A549 (cell line): Measurements from ENCODE around the gene ACBD6. TPM values are rescaled to one million over a fixed set of nuclear protein-coding genes. Genes with fewer than 3 reads are reported as not detected.
A peak's percentile ranks its signal among the peaks of the same experiment; 100 is the strongest.

Experiments
- ATAC-seq, 2 experiments: fragments of 200-7000 bp in 1 of 2; fragments of >200 bp in 1 of 2; cut with Nextera tagmentation in 1 of 2; cut with Tn5 transposase in 1 of 2; 3 replicates each; pipeline versions ENCODE4 v1.8.0 to v1.9.1; 2018 to 2020; ENCODE audit warnings: mild to moderate bottlenecking in 1 of 2, moderate library complexity in 1 of 2
- CTCF ChIA-PET: fragments of 300-600 bp; sonication (Branson Sonifier 250); formaldehyde crosslinking; extraction: SDS; loops from one replicate; lab custom pipeline; 2021; ENCODE audit warnings: antibody characterized with exemption, inconsistent platforms; lab: Yijun Ruan, JAX
- POLR2A ChIA-PET: fragments of 350-600 bp; formaldehyde crosslinking; extraction: SDS; loops from one replicate; lab custom pipeline; 2021; ENCODE audit warnings: antibody characterized with exemption, inconsistent platforms; lab: Yijun Ruan, JAX
- DNase-seq, 2 experiments: peaks; one replicate each; pipeline versions ENCODE4 v3.0.0 to v3.0.0-alpha.2; 2011 to 2016; ENCODE audit warnings: low read depth in 1 of 2, low spot score in 1 of 2
- FAIRE-seq: peaks from 2 replicates; lab custom pipeline; 2011; peaks lifted over from hg19 to GRCh38; lab: Jason Lieb, UNC
- H3K27ac ChIP-seq, 2 experiments: fragments of >200 bp; sonication (Bioruptor Twin); formaldehyde crosslinking; 3 replicates each; pipeline ENCODE4 v1.5.1; 2016 to 2017
- H3K4me1 ChIP-seq: fragments of >200 bp; sonication (Bioruptor Twin); formaldehyde crosslinking; 3 replicates; pipeline ENCODE4 v1.6.1; 2016
- H3K4me2 ChIP-seq: fragments of >200 bp; sonication (Bioruptor Twin); formaldehyde crosslinking; 3 replicates; pipeline ENCODE4 v1.6.1; 2016
- H3K4me3 ChIP-seq: fragments of >200 bp; sonication (Bioruptor Twin); formaldehyde crosslinking; 3 replicates; pipeline ENCODE4 v1.5.1; 2016
- H3K9me3 ChIP-seq: fragments of >200 bp; sonication (Bioruptor Twin); formaldehyde crosslinking; 3 replicates; pipeline ENCODE4 v1.6.1; 2016
- BHLHE40 ChIP-seq: IDR thresholded peaks from 2 replicates; pipeline ENCODE4 v1.6.1; 2012; ENCODE audit warnings: low read depth, low read length, inconsistent platforms
- CBX8 ChIP-seq: fragments of 200-600 bp; sonication (generic); IDR thresholded peaks from 2 replicates; pipeline ENCODE4 v1.6.1; 2016
- CEBPB ChIP-seq, 2 experiments: fragments of >200 bp in 1 of 2; sonication (Bioruptor Twin) in 1 of 2; formaldehyde crosslinking in 1 of 2; IDR thresholded peaks; 2 replicates each; pipeline ENCODE4 v1.6.1; 2012 to 2016
- EHF ChIP-seq: fragments of 250-450 bp; sonication (Bioruptor Pico); IDR thresholded peaks from 2 replicates; pipeline ENCODE4 v1.5.0; 2020; ENCODE audit warnings: mild to moderate bottlenecking
- EHMT2 ChIP-seq: fragments of 200-600 bp; sonication (generic); IDR thresholded peaks from 2 replicates; pipeline ENCODE4 v1.6.1; 2016; ENCODE audit warnings: antibody characterized with exemption, low read depth, mild to moderate bottlenecking, moderate library complexity
- ESRRA ChIP-seq: fragments of 150-350 bp; IDR thresholded peaks from 2 replicates; pipeline ENCODE4 v1.6.1; 2014; ENCODE audit warnings: mild to moderate bottlenecking, low read length, borderline replicate concordance
- FOXS1 ChIP-seq: fragments of 250-450 bp; sonication (Bioruptor Pico); IDR thresholded peaks from 2 replicates; pipeline ENCODE4 v1.5.0; 2020; ENCODE audit warnings: mild to moderate bottlenecking, moderate library complexity
- HDAC2 ChIP-seq: fragments of 200-600 bp; sonication (generic); IDR thresholded peaks from 2 replicates; pipeline ENCODE4 v1.6.1; 2016
- HEYL ChIP-seq: fragments of 250-450 bp; sonication (Bioruptor Pico); IDR thresholded peaks from 2 replicates; pipeline ENCODE4 v1.8.0; 2021; ENCODE audit warnings: mild to moderate bottlenecking, moderate library complexity
- JUN ChIP-seq, 2 experiments: fragments of >200 bp; sonication (Bioruptor Twin); formaldehyde crosslinking; IDR thresholded peaks; 2 replicates in 1 of 2; 3 replicates in 1 of 2; pipeline ENCODE4 v1.6.1; 2016 to 2017
- MAX ChIP-seq: IDR thresholded peaks from 2 replicates; pipeline ENCODE4 v1.6.1; 2012
- MYC ChIP-seq: IDR thresholded peaks from 2 replicates; pipeline ENCODE4 v1.6.1; 2012; ENCODE audit warnings: mild to moderate bottlenecking, inconsistent platforms, low read length, improper control_type of control experiment, borderline replicate concordance
- NFE2L2 ChIP-seq: fragments of 150-350 bp; conservative IDR thresholded peaks from 2 replicates; pipeline ENCODE4 v1.6.1; 2014; ENCODE audit warnings: low read length
- POLR2A ChIP-seq: IDR thresholded peaks from 2 replicates; pipeline ENCODE4 v1.6.1; 2012; ENCODE audit warnings: mild to moderate bottlenecking, low read length
- RAD21 ChIP-seq, 2 experiments: fragments of >200 bp in 1 of 2; sonication (Bioruptor Twin) in 1 of 2; formaldehyde crosslinking in 1 of 2; IDR thresholded peaks in 1 of 2; conservative IDR thresholded peaks in 1 of 2; 2 replicates in 1 of 2; 3 replicates in 1 of 2; pipeline ENCODE4 v1.6.1; 2012 to 2018; ENCODE audit warnings: inconsistent platforms in 1 of 2
- RARB ChIP-seq: fragments of 250-450 bp; sonication (Bioruptor Pico); IDR thresholded peaks from 2 replicates; pipeline ENCODE4 v1.8.0; 2021; ENCODE audit warnings: mild to moderate bottlenecking, moderate library complexity
- RCOR1 ChIP-seq: fragments of 150-350 bp; IDR thresholded peaks from 2 replicates; pipeline ENCODE4 v1.6.1; 2014; ENCODE audit warnings: antibody characterized with exemption, low read length, low read depth
- RNF2 ChIP-seq: fragments of 200-600 bp; sonication (generic); IDR thresholded peaks from 2 replicates; pipeline ENCODE4 v1.6.1; 2016; ENCODE audit warnings: low read depth, mild to moderate bottlenecking, antibody characterized with exemption, moderate library complexity, borderline replicate concordance
- SREBF2 ChIP-seq: fragments of 450-650 bp; IDR thresholded peaks from 2 replicates; pipeline ENCODE4 v1.6.1; 2014; ENCODE audit warnings: mild to moderate bottlenecking, moderate library complexity
- USF2 ChIP-seq: fragments of 450-650 bp; IDR thresholded peaks from 2 replicates; pipeline ENCODE4 v1.6.1; 2014; ENCODE audit warnings: antibody characterized with exemption
- ZSCAN20 ChIP-seq: fragments of 250-450 bp; sonication (Bioruptor Pico); IDR thresholded peaks from 2 replicates; pipeline ENCODE4 v1.8.0; 2022; ENCODE audit warnings: mild to moderate bottlenecking, moderate library complexity
- WGBS: methylation state at CpG from one replicate; pipeline ENCODE4 v1.1.6; 2017; ENCODE audit errors: missing lambda C conversion rate; 5-methylcytosine and 5-hydroxymethylcytosine counted together
- polyA plus RNA-seq, 4 experiments: library from polyadenylated mRNA; depleted of rRNA in 3 of 4; stranded (reverse); fragments of >200 nt; fragmentation: RNase III in 1 of 4; extraction: RNeasy Plus Mini Kit Qiagen cat#74134 plus additional on column Dnase treatment in 1 of 4; gene quantifications; 2 replicates in 3 of 4; 3 replicates in 1 of 4; pipeline ENCODE4 v1.2.3, GENCODE V29; 2011 to 2017
- TF ChIP-seq, protein P1 (sequence below): fragments of 150-350 bp; IDR thresholded peaks from 2 replicates; pipeline ENCODE4 v1.6.1; 2014; ENCODE audit warnings: low read depth, mild to moderate bottlenecking, low read length

Gene ACBD6
- polyA plus RNA-seq, 2 of the 4 experiments (the other 2 are of a cell fraction): 61.4 to 91.3 TPM

GRCh38 chr1:180260541-180260940 lies 241.8 kb downstream of the ACBD6 start (continued):
- no peak for TF ChIP-seq USF2
- TF ChIP-seq CEBPB (IDR thresholded peaks at IDR 0.05): no peak
- no peak for TF ChIP-seq HEYL (CRISPR knock-in tag)
- TF ChIP-seq FOXS1: no peak
- TF ChIP-seq RCOR1: no peak
- TF ChIP-seq EHMT2: no peak

DNA sequence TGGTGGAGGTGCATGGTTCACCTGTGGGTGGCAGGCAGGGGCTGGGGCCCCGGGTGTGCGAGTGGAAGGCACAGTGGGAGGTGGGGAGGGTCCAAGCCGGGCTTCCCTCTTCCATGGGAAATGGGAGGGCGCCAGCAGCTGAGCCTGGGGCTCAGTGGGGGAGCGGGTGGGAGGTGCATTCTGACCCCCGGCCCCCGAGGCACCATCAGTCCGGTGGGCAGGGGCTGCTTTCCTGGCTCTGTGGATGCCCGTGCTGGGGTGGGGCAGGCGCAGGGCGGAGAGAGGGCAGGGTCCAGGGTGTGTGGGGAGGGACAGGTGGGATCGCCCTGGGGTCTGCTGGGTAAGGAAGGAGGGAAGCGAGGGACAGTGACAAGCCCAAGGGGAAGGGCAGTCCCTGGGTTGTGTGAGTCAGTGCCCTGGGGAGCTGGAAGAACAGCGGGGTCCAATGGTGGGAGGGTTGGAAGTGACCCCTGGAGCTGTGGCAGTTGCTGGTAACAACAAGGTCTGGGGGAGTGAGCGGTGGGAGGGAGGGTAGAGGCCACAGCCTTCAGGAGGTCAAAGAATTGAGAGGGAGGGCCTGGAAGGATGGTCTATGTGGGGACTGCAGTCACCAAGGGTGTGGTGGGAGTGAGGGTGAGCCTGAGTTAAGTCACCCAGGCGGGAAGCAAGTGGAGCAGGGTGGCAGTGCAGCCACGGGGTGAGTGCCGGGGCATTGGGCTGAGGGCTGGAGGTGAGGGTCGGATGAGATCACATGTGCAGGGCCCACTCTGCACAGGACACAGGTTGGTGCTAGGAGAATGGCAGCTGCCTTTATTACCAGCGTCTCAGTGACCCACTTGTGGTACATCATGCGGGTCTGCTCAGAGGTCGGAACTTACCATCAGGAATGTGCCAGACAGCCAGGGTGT lies 242.7 kb downstream of the ACBD6 start:
- TF ChIP-seq POLR2A (no peak), CBX8 (no peak), JUN (IDR thresholded peaks at IDR 0.05) (no peak), RAD21 (conservative IDR thresholded peaks at IDR 0.05 in 1 of 2, IDR thresholded peaks at IDR 0.05 in 1 of 2) (no peak), ESRRA (no peak), EHF (no peak), BHLHE40 (no peak), RARB (CRISPR knock-in tag) (no peak)
- 88% methylated on average over 20 of the region's 22 CpGs for WGBS
- Histone ChIP-seq H3K9me3 (no peaks in the 10 kb centered on the region), H3K27ac (no peak overlapping the region), H3K4me2 (no peak overlapping the region), H3K4me1 (no peaks in the 10 kb centered on the region), H3K4me3 (no peak overlapping the region)
- POLR2A ChIA-PET: no interaction called here
- CTCF ChIA-PET: interaction anchor here (0.9 to 1.9 kb wide), 5 partner anchors 11 to 218 kb away, joined by 3 to 5 read pairs (median 3); no protein-coding TSS in a partner anchor
- FAIRE-seq: no peak
- no peak for DNase-seq
- ATAC-seq: peak in 1 of 2 experiments; percentile 4; a peak in 2 of 6 replicates

DNA sequence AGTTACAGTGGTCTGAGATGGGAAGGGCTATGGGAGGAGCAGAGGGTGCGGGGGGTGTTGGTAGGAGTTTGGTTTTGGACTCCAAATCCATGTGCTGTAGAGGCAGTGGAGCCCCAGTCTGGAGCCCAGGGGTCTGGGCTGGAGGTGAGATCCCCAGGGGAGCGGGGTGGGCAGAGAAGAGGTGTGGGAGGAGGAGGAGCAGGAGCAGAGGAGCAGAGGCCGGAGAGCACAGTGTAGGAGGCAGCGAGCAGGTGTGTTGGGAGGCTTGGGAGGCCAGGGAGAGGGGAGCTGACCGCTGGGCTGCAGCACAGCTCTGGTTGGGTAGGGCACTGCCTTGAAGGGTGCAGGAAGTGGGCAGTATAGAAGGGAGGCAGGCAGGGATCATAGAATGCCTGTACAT lies 243.4 kb downstream of the ACBD6 start:
- H3K4me1 ChIP-seq: no peaks in the 10 kb centered on the region
- ATAC-seq (no peak), FAIRE-seq (no peak)
- CTCF ChIA-PET: interaction anchor here (0.9 to 1.2 kb wide), 4 partner anchors 15 to 219 kb away, joined by 3 read pairs; no protein-coding TSS in a partner anchor
- no peaks in the 10 kb centered on the region for H3K9me3 ChIP-seq
- WGBS: 82% methylated on average over 5 of the region's 5 CpGs
- TF ChIP-seq ZSCAN20: no peak
- no peak for TF ChIP-seq HDAC2
- no peak for TF ChIP-seq CBX8
- TF ChIP-seq SREBF2: no peak
- TF ChIP-seq, all 56 proteins: peak for 0
- Histone ChIP-seq H3K4me3 (no peak overlapping the region), H3K27ac (no peak overlapping the region), H3K4me2 (no peak overlapping the region)
- no peak for DNase-seq
- POLR2A ChIA-PET: no interaction called here

DNA sequence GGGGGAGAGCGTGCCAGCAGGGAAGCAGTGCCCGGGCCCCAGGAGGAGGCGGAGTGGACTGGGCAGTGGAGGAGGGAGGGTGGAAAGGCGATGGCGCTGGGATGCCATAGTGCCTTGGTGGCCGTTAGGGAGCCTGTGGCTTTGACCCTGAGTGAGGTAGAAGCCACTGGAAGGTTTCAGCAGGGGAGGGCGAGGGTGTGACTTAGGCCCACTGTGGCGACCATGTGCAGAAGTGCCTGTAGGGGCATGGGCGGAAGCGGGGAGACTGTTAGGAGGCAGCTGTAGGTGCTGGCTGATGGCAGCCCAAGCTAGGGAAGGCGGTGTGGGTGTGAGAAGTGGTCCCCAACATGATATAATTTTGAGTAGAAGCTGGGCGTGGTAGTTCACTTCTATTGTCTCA lies 244.1 kb downstream of the ACBD6 start:
- ChIA-PET CTCF (interaction anchor here (1.0 to 1.3 kb wide), 4 partner anchors 9 to 220 kb away, joined by 3 read pairs; no protein-coding TSS in a partner anchor), POLR2A (no interaction called here)
- Histone ChIP-seq H3K4me3 (no peak overlapping the region), H3K4me2 (no peak overlapping the region)
- 87% methylated on average over 12 of the region's 12 CpGs for WGBS
- TF ChIP-seq EHMT2: no peak
- TF ChIP-seq MYC: no peak
- TF ChIP-seq NFE2L2: no peak
- TF ChIP-seq, protein P1, sequence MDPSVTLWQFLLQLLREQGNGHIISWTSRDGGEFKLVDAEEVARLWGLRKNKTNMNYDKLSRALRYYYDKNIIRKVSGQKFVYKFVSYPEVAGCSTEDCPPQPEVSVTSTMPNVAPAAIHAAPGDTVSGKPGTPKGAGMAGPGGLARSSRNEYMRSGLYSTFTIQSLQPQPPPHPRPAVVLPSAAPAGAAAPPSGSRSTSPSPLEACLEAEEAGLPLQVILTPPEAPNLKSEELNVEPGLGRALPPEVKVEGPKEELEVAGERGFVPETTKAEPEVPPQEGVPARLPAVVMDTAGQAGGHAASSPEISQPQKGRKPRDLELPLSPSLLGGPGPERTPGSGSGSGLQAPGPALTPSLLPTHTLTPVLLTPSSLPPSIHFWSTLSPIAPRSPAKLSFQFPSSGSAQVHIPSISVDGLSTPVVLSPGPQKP: no peak
- TF ChIP-seq MAX: no peak
- no peak for TF ChIP-seq RNF2
- TF ChIP-seq, all 56 proteins: peak for 0
- no peak for FAIRE-seq
- no peak for DNase-seq
- ATAC-seq: no peak
- no peaks in the 10 kb centered on the region for H3K9me3 ChIP-seq
- no peak overlapping the region for H3K27ac ChIP-seq
- no peaks in the 10 kb centered on the region for H3K4me1 ChIP-seq
